ENCODE results near the gene CYP1A2. TPM values are rescaled to one million over a fixed set of nuclear protein-coding genes. Genes with fewer than 3 reads are reported as not detected.

CYP1A2 gene
- total RNA-seq, 3 donors from 2014 or later = 0.08 TPM; not detected in 2

- ATAC-seq = no peak
- H3K27me3 Mint-ChIP-seq (ENCODE audit: low read depth) = no peaks in the 10 kb centered on the region
- H3K36me3 Mint-ChIP-seq (ENCODE audit: insufficient read depth) = peaks cover 25% of the 10 kb centered on the region
- no peaks in the 10 kb centered on the region for H3K9me3 Mint-ChIP-seq
- peaks cover 84% of the 10 kb centered on the region for H3K4me1 Mint-ChIP-seq (ENCODE audit: low read depth)
- H3K4me3 Mint-ChIP-seq = peak overlapping the region; percentile 33
- DNase-seq = no peak
Observed at GRCh38 chr15:74794970-74795349, 46.3 kb downstream of the CYP1A2 start.

- no peaks in the 10 kb centered on the region for H3K27me3 Mint-ChIP-seq (ENCODE audit: low read depth)
- no peaks in the 10 kb centered on the region for H3K9me3 Mint-ChIP-seq
- ATAC-seq (peak; percentile 24 to 29), DNase-seq (peak; percentile 42)
- H3K36me3 Mint-ChIP-seq (ENCODE audit: insufficient read depth) = peaks cover 23% of the 10 kb centered on the region
- H3K4me1 Mint-ChIP-seq (ENCODE audit: low read depth) = peaks cover 80% of the 10 kb centered on the region
- peak overlapping the region; percentile 17 for H3K4me3 Mint-ChIP-seq
Observed at GRCh38 chr15:74795966-74796625, 47.5 kb downstream of the CYP1A2 start.

GRCh38 chr15:74798388-74799254, 50.0 kb downstream of the CYP1A2 start:
- no peaks in the 10 kb centered on the region for H3K27me3 Mint-ChIP-seq (ENCODE audit: low read depth)
- no peak for DNase-seq
- no peak overlapping the region for H3K4me3 Mint-ChIP-seq
- ATAC-seq = no peak
- H3K9me3 Mint-ChIP-seq = no peaks in the 10 kb centered on the region
- H3K36me3 Mint-ChIP-seq (ENCODE audit: insufficient read depth) = peaks cover 21% of the 10 kb centered on the region
- H3K4me1 Mint-ChIP-seq (ENCODE audit: low read depth) = peaks cover 55% of the 10 kb centered on the region

- H3K9me3 Mint-ChIP-seq = no peaks in the 10 kb centered on the region
- no peak for DNase-seq
- no peak overlapping the region for H3K4me3 Mint-ChIP-seq
- peak; percentile 11 to 12 for ATAC-seq
- H3K27me3 Mint-ChIP-seq (ENCODE audit: low read depth) = no peaks in the 10 kb centered on the region
- H3K4me1 Mint-ChIP-seq (ENCODE audit: low read depth) = peaks cover 52% of the 10 kb centered on the region
- peaks cover 29% of the 10 kb centered on the region for H3K36me3 Mint-ChIP-seq (ENCODE audit: insufficient read depth)
Observed at GRCh38 chr15:74799255-74799855, 50.7 kb downstream of the CYP1A2 start.

GRCh38 chr15:74799856-74800558, 51.4 kb downstream of the CYP1A2 start:
- peaks cover 28% of the 10 kb centered on the region for H3K36me3 Mint-ChIP-seq (ENCODE audit: insufficient read depth)
- H3K9me3 Mint-ChIP-seq = no peaks in the 10 kb centered on the region
- DNase-seq (peak; percentile 85), ATAC-seq (peak; percentile 90 to 92)
- no peak overlapping the region for H3K4me3 Mint-ChIP-seq
- no peaks in the 10 kb centered on the region for H3K27me3 Mint-ChIP-seq (ENCODE audit: low read depth)
- peaks cover 46% of the 10 kb centered on the region for H3K4me1 Mint-ChIP-seq (ENCODE audit: low read depth)

- Mint-ChIP-seq H3K36me3 (ENCODE audit: insufficient read depth) (peaks cover 28% of the 10 kb centered on the region), H3K4me3 (no peak overlapping the region), H3K9me3 (no peaks in the 10 kb centered on the region), H3K4me1 (ENCODE audit: low read depth) (peaks cover 40% of the 10 kb centered on the region), H3K27me3 (ENCODE audit: low read depth) (no peaks in the 10 kb centered on the region)
- no peak for ATAC-seq
- DNase-seq = no peak
Observed at GRCh38 chr15:74800559-74801094, 52.0 kb downstream of the CYP1A2 start.

- Mint-ChIP-seq H3K4me1 (ENCODE audit: low read depth) (peaks cover 35% of the 10 kb centered on the region), H3K4me3 (no peak overlapping the region), H3K36me3 (ENCODE audit: insufficient read depth) (peaks cover 25% of the 10 kb centered on the region), H3K9me3 (no peaks in the 10 kb centered on the region), H3K27me3 (ENCODE audit: low read depth) (no peaks in the 10 kb centered on the region)
- DNase-seq (no peak), ATAC-seq (no peak)
Observed at GRCh38 chr15:74801311-74801997, 52.8 kb downstream of the CYP1A2 start.

- peaks cover 25% of the 10 kb centered on the region for H3K36me3 Mint-ChIP-seq (ENCODE audit: insufficient read depth)
Observed at GRCh38 chr15:74802290-74802689, 53.6 kb downstream of the CYP1A2 start.

GRCh38 chr15:74802862-74803447, 54.3 kb downstream of the CYP1A2 start:
- H3K36me3 Mint-ChIP-seq (ENCODE audit: insufficient read depth) = peaks cover 23% of the 10 kb centered on the region
- H3K9me3 Mint-ChIP-seq = no peaks in the 10 kb centered on the region
- DNase-seq (no peak), ATAC-seq (no peak)
- no peaks in the 10 kb centered on the region for H3K27me3 Mint-ChIP-seq (ENCODE audit: low read depth)
- peaks cover 38% of the 10 kb centered on the region for H3K4me1 Mint-ChIP-seq (ENCODE audit: low read depth)
- no peak overlapping the region for H3K4me3 Mint-ChIP-seq

More at GRCh38 chr15:74802290-74802689, 53.6 kb downstream of the CYP1A2 start:
- Mint-ChIP-seq H3K4me3 (no peak overlapping the region), H3K9me3 (no peaks in the 10 kb centered on the region), H3K4me1 (ENCODE audit: low read depth) (peaks cover 40% of the 10 kb centered on the region), H3K27me3 (ENCODE audit: low read depth) (no peaks in the 10 kb centered on the region)
- ATAC-seq = no peak
- DNase-seq = no peak

- no peak for DNase-seq
- peaks cover 32% of the 10 kb centered on the region for H3K4me1 Mint-ChIP-seq (ENCODE audit: low read depth)
- no peaks in the 10 kb centered on the region for H3K9me3 Mint-ChIP-seq
- H3K27me3 Mint-ChIP-seq (ENCODE audit: low read depth) = no peaks in the 10 kb centered on the region
- no peak overlapping the region for H3K4me3 Mint-ChIP-seq
- H3K36me3 Mint-ChIP-seq (ENCODE audit: insufficient read depth) = peaks cover 20% of the 10 kb centered on the region
- no peak for ATAC-seq
Observed at GRCh38 chr15:74804935-74805334, 56.3 kb downstream of the CYP1A2 start.

Other genes with a start within 250 kb of the CYP1A2 start
- gene ARID3B, start 207.6 kb upstream of the CYP1A2 start, total RNA-seq = 10 to 100 TPM; 15.4 to 23.0 (median 21.8) TPM
- gene CLK3, start 133.0 kb upstream of the CYP1A2 start, total RNA-seq = 10 to 100 TPM; 74.0 to 78.2 (median 74.8) TPM
- gene EDC3, start 52.8 kb upstream of the CYP1A2 start, total RNA-seq = 10 to 100 TPM; 52.2 to 57.1 (median 56.6) TPM
- gene CYP1A1, start 23.3 kb upstream of the CYP1A2 start, total RNA-seq = under 1 TPM; 0.60 to 0.90 (median 0.76) TPM
- gene CSK, start 33.2 kb downstream of the CYP1A2 start, total RNA-seq = 100 to 1,000 TPM; 368 to 412 (median 397) TPM
- under 1 TPM; 0.30 to 0.55 (median 0.40) TPM for gene LMAN1L, start 64.0 kb downstream of the CYP1A2 start, total RNA-seq
- under 1 TPM in 2 of 3 donors, not detected in 1; 0.23 to 0.32 TPM for gene CPLX3, start 77.8 kb downstream of the CYP1A2 start, total RNA-seq
- 10 to 100 TPM; 52.8 to 64.7 (median 64.0) TPM for gene ULK3, start 94.3 kb downstream of the CYP1A2 start, total RNA-seq
- gene SCAMP2, start 124.5 kb downstream of the CYP1A2 start, total RNA-seq = 10 to 100 TPM; 81.7 to 91.0 (median 82.9) TPM
- 10 to 100 TPM; 37.4 to 53.1 (median 46.6) TPM for gene MPI, start 141.2 kb downstream of the CYP1A2 start, total RNA-seq
- 10 to 100 TPM; 23.6 to 26.6 (median 26.4) TPM for gene FAM219B, start 158.0 kb downstream of the CYP1A2 start, total RNA-seq
- 100 to 1,000 TPM; 257 to 291 (median 290) TPM for gene COX5A, start 189.2 kb downstream of the CYP1A2 start, total RNA-seq
- gene RPP25, start 207.9 kb downstream of the CYP1A2 start, total RNA-seq = 10 to 100 TPM; 10.7 to 15.1 (median 13.3) TPM
- 1 to 10 TPM in 2 of 3 donors, under 1 TPM in 1; 0.90 to 6.7 (median 1.8) TPM for gene SCAMP5, start 246.7 kb downstream of the CYP1A2 start, total RNA-seq